Superior temporal gyrus (tissue), 1 donor: ENCODE measurements around the gene DOCK4.
"Not testable (repeated sequence)": the region's sequence is repeated elsewhere in the genome, so short reads cannot be mapped to it uniquely, and the experiment has no call there.

ENCODE experiments used
- DNase-seq: peaks from one replicate; pipeline ENCODE4 v3.0.0-alpha.2; 2016; ENCODE audit errors: extremely low spot score

DOCK4 gene

GRCh38 chr7:111958431-111958830 is 247.8 kb downstream of the DOCK4 start:
- DNase-seq, result no peak

GRCh38 chr7:111955616-111956015 is 250.6 kb downstream of the DOCK4 start:
- DNase-seq, result no peak

- no peak for DNase-seq
These were observed 251.5 kb downstream of the DOCK4 start for GRCh38 chr7:111954474-111955381.

- no peak for DNase-seq
These were observed 252.1 kb downstream of the DOCK4 start for GRCh38 chr7:111954056-111954455.

- DNase-seq, result peak; percentile 71
These were observed 252.6 kb downstream of the DOCK4 start for GRCh38 chr7:111953611-111954010.

GRCh38 chr7:111952783-111953182 is 253.4 kb downstream of the DOCK4 start:
- no peak for DNase-seq

- DNase-seq, result no peak
These were observed 255.1 kb downstream of the DOCK4 start for GRCh38 chr7:111951052-111951451.

- no peak for DNase-seq
These were observed 263.6 kb downstream of the DOCK4 start for GRCh38 chr7:111942450-111943081.

- no peak for DNase-seq
These were observed 269.0 kb downstream of the DOCK4 start for GRCh38 chr7:111937163-111937562.

GRCh38 chr7:111933609-111934008 is 272.6 kb downstream of the DOCK4 start:
- DNase-seq, result no peak

GRCh38 chr7:111931958-111932357 is 274.2 kb downstream of the DOCK4 start:
- DNase-seq, result no peak

- DNase-seq, result no peak
These were observed 275.1 kb downstream of the DOCK4 start for GRCh38 chr7:111931016-111931517.

- no peak for DNase-seq
These were observed 276.9 kb downstream of the DOCK4 start for GRCh38 chr7:111929264-111929663.

- no peak for DNase-seq
These were observed 278.7 kb downstream of the DOCK4 start for GRCh38 chr7:111927353-111928019.

GRCh38 chr7:111920329-111920728 is 285.9 kb downstream of the DOCK4 start:
- DNase-seq, result no peak

GRCh38 chr7:111919631-111920179 is 286.5 kb downstream of the DOCK4 start:
- DNase-seq, result no peak

GRCh38 chr7:111919164-111919563 is 287.0 kb downstream of the DOCK4 start:
- no peak for DNase-seq

- peak; percentile 32 for DNase-seq
These were observed 287.7 kb downstream of the DOCK4 start for GRCh38 chr7:111918461-111918860.

- not testable (repeated sequence) for DNase-seq
These were observed 288.8 kb downstream of the DOCK4 start for GRCh38 chr7:111917404-111917803.

GRCh38 chr7:111914291-111914690 is 291.9 kb downstream of the DOCK4 start:
- no peak for DNase-seq

- DNase-seq, result no peak
These were observed 294.8 kb downstream of the DOCK4 start for GRCh38 chr7:111911166-111911961.
